K562 (cell line): Measurements from ENCODE around the gene RIMOC1. TPM values are rescaled to one million over a fixed set of nuclear protein-coding genes. Genes with fewer than 3 reads are reported as not detected.

ENCODE experiments used
- AFF4 ChIP-seq: sonication (generic); formaldehyde crosslinking; IDR thresholded peaks from 2 replicates; pipeline ENCODE4 v1.8.0; 2023; ENCODE audit warnings: mild to moderate bottlenecking, missing genetic modification reagents
- BCOR ChIP-seq: fragments of 450-650 bp; IDR thresholded peaks from 2 replicates; pipeline ENCODE4 v1.6.1; 2016
- CREB1 ChIP-seq, 2 experiments: sonication (generic) in 1 of 2; formaldehyde crosslinking in 1 of 2; IDR thresholded peaks; 2 replicates each; pipeline versions ENCODE4 v1.6.1 to v1.8.0; 2012 to 2022; ENCODE audit warnings: inconsistent platforms in 1 of 2, mild to moderate bottlenecking in 1 of 2, missing genetic modification reagents in 1 of 2, moderate library complexity in 1 of 2
- CTBP1 ChIP-seq: fragments of 450-650 bp; IDR thresholded peaks from 2 replicates; pipeline ENCODE4 v1.6.1; 2016; ENCODE audit warnings: borderline replicate concordance
- CXXC5 ChIP-seq: fragments of 250-450 bp; sonication (Bioruptor Pico); IDR thresholded peaks from 2 replicates; pipeline ENCODE4 v1.8.0; 2022; ENCODE audit warnings: inconsistent platforms, mild to moderate bottlenecking, moderate library complexity
- ETV5 ChIP-seq: sonication (generic); formaldehyde crosslinking; IDR thresholded peaks from 2 replicates; pipeline ENCODE4 v1.4.0; 2020; ENCODE audit warnings: low read depth, mild to moderate bottlenecking, missing genetic modification reagents
- KAT8 ChIP-seq: fragments of 450-650 bp; IDR thresholded peaks from 2 replicates; pipeline ENCODE4 v1.6.1; 2016; ENCODE audit warnings: low read depth, mild to moderate bottlenecking
- ZNF217 ChIP-seq: sonication (generic); formaldehyde crosslinking; IDR thresholded peaks from 2 replicates; pipeline ENCODE4 v1.8.0; 2022; ENCODE audit warnings: mild to moderate bottlenecking, missing genetic modification reagents
- ZNF354B ChIP-seq: fragments of 250-450 bp; sonication (Bioruptor Pico); IDR thresholded peaks from 2 replicates; pipeline ENCODE4 v1.4.0; 2020
- ZNF592 ChIP-seq: fragments of 450-650 bp; IDR thresholded peaks from 2 replicates; pipeline ENCODE4 v1.6.1; 2017; ENCODE audit warnings: antibody characterized with exemption, mild to moderate bottlenecking
- polyA plus RNA-seq, 8 experiments: library from polyadenylated mRNA; depleted of rRNA in 4 of 8; stranded (reverse) in 5 of 8; unstranded in 3 of 8; fragments of >200 nt; fragmentation: Nextera tagmentation in 2 of 8; fragmentation: Illumina TruSeq in 1 of 8; extraction: Ambion mirVana in 2 of 8; extraction: Trizol in 1 of 8; gene quantifications; 2 replicates each; pipeline versions ENCODE4 v1.2.1 to v1.2.3, GENCODE V29; 2011 to 2014; ENCODE audit warnings: inconsistent platforms in 1 of 8, missing spikeins in 1 of 8
- total RNA-seq, 7 experiments: library from RNA; depleted of rRNA in 6 of 7; stranded (reverse); fragments of >200 nt in 6 of 7; fragmentation: Illumina TruSeq in 2 of 7; extraction: Trizol in 2 of 7; gene quantifications; 2 replicates each; pipeline versions ENCODE4 v1.2.1 to v1.2.3, GENCODE V29; 2011 to 2021; ENCODE audit warnings: low replicate concordance in 1 of 7

RIMOC1 gene
- total and polyA plus RNA-seq, 9 of the 15 experiments (the other 6 are each of a cell fraction or from before 2014, with no cell fraction given): 11.6 to 63.1 (median 30.8) TPM

GRCh38 chr5:41869724-41870626, 34.2 kb upstream of the RIMOC1 start, which contains the start of gene OXCT1 (continued):
- TF ChIP-seq BCOR (no peak), ZNF592 (peak; percentile 57), AFF4 (peak; percentile 82), ZNF354B (CRISPR knock-in tag) (no peak), KAT8 (no peak), CXXC5 (peak; percentile 95), ETV5 (CRISPR knock-in tag) (0 out of 2 replicates have a peak, but pooled peaks have one; percentile 20), ZNF217 (peak; percentile 80; the same call in 1 of the 2 replicates), CTBP1 (peak; percentile 86), CREB1 (IDR thresholded peaks at IDR 0.05) (peak; percentile 67), CREB1 (CRISPR knock-in tag; IDR thresholded peaks at IDR 0.05) (peak; percentile 66)
